ENCODE results near the gene IGSF21.
A peak's percentile ranks its signal among the peaks of the same experiment; 100 is the strongest.

Gene IGSF21

DNA sequence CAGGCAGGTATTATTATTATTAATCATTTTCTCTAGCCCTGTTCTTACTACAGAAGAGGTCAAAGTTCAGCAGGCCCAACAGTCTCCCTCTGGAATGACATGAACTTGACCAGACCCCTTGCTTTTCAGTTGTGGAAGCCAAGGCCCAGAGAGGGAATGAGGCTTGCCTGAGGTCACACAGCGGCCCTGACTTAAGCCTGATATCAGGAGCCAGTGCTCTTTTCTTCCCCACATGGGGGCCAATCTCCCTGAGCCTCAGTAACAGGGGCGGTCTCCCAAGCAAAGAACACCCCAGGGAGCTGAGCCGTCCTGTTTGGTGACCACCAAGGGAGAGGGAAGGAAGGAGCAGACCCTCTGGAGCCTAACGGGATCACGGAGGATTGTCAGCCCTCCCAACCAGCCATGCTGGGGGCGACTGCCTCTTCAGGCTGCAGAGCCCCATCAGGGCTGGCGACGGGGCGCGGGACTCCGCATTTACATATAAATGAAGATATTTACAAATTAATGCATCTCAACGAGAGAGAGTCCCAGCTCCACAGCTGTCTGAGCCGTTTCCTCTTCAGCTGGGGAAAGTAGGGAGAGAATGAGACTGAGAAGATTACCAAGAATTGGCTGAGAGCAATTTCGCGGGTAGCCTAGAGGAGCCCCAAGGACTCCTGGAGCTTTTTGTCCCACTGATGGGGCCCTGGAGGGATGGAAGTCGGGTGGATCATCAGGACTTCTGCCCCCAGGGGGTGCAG lies 187.0 kb downstream of the IGSF21 start:
- no peak for DNase-seq (ENCODE audit: low spot score)

DNA sequence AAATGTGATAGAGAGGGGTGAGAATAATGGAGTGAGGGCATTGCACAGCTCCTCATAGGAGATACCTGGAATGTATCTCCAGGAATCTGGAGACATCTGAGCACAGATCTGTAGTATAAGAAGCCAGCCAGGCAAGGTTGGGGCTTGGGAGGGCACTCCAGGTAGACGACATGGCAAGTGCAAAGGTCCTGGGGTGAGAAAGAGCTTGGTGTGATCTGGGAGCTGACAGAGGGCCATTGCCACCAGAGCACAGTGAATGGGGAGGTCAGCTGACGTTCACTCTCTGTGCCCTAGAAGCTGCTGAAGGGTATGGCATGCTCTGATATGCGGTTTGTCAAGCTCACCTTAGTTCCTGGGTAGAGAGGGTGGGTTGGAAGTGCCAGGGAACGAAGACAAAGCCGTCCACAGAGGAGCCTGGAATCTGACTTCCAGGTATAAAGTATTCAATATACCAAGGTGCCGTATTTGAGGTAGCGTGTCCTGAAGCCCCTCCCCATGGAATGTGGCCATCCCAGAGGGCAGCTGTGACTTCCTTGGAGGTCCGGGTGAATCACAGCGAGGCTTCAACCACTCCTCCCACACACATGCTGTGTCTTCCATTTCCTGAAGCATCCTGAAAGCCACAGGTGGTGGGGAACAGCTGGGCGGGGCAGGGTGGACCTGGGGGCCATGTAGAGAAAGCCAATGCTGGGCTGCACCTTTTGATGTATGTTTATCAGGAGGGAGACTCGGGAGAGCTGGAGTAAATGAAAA lies 190.5 kb downstream of the IGSF21 start:
- DNase-seq (ENCODE audit: low spot score) = no peak

DNA sequence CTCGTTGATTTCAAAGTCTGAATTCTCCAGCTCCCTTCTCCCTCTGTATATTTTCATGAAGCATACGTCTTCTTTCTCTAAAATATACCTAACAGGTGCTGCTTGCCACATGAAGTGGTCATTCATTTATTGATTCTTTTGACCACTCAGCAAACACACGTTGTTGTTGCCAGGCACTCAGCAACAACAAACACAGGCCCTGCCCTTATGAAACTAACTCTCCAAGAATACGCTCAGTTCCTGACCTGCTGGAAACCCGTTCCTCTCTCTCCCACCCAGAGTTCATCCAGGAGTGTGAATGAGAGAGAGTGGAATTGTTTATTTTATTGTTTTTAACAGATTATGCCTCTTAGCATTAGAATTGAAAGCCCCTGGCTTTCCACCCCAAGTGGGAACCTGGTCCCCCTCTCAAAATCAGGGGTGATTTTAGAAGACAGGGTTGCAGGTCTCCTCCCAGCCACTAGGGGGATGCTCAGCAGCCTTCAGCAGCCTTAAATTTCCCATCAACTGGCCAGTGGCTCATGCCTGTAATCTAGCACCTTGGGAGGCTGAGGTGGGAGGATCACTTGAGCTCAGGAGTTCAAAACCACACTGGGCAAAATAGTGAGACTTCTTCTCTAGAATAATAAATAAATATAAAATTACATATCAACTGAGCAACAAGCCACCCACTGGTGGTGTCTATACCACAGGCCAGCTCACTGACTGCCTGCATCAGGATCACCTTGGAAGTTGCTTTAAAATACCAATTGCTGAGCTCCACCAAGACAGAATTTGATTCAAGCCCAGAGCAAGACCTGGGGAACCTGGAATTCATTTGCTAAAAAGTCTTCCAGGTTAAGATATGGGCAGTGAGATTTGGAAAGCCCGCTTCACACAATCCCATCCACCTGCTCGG lies 192.1 kb downstream of the IGSF21 start:
- peak; percentile 19 for DNase-seq (ENCODE audit: low spot score)

DNA sequence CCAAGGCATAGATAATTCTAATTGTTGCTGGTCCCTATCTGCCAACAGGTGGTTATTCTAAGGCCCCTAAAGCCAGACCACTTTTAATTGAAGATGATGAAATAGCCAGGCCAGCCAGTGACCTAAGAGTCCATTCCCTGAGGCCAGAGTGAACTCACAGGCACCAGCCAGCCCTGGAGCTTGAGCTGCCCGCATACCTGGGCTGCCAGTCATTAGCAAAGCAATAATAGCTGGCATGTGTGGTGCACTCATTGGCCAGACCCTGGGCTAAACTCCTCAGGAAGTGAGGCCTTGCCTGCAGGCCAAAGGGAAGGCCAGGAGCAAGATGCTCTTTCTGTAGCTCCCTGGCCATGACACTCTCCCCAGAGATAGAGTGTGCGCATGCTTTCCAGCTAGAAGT lies 192.8 kb downstream of the IGSF21 start:
- DNase-seq (ENCODE audit: low spot score) = no peak

DNA sequence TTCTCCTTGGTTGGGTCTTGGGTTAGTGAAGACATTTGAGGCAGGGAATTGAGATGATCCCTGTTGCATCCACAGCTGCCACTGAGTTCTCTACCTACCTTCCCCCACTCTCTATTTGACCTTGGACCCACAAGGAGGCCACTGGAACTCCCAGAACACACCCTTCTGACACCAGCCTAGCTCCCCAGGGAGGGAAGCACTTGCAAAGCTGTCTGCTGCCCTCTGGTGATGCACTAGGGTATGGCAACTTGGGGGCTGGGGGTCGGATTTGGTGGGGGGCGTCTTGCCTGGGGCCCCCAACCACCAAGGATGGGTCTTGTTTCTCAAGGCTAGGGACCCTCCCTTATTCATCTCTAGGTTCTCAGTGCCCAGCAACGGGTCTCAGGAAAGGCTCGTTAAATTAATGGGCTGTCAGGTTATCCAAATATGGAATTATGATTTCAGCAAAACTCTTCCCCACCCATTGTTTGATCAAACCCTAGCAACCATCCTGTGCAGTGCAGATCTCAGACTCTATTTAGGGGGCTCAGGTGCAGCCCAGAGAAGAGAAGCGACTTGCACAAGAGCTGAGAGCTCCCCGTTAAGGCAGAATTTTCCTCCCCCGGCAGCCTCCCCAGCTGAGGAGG lies 195.3 kb downstream of the IGSF21 start:
- DNase-seq (ENCODE audit: low spot score) = no peak

DNA sequence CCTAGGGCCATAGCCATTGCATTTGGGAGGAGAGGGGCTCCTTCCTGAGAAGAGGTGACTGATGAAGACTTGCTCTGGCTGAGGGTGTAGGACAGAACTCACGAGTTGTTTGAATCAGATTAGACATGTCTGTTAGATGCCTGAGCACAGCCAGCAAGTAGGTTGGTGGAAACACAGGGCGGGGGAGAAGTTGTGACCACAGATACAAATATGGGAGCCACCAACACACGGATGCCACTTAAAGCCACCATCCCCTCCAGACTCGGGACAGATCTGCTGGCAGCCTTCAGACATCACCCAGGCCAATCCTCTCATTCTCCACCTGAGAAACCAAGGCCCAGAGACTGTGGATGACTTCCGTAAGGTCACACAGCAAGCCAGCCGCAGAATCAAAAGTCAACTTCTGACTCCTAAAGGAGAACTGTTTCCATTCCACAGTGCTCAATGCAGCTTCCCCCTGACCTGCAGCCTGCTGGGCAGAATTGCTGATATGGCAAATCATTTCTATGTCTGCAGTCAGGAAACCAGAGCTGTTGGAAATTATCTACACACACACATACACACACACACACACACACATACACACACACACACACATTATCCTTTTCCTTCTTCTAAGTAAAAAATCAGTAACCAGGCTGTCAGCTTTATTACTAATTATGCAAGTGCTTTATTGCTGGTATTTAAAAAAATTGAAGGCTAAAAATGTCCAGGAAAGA lies 196.7 kb downstream of the IGSF21 start:
- no peak for DNase-seq (ENCODE audit: low spot score)

DNA sequence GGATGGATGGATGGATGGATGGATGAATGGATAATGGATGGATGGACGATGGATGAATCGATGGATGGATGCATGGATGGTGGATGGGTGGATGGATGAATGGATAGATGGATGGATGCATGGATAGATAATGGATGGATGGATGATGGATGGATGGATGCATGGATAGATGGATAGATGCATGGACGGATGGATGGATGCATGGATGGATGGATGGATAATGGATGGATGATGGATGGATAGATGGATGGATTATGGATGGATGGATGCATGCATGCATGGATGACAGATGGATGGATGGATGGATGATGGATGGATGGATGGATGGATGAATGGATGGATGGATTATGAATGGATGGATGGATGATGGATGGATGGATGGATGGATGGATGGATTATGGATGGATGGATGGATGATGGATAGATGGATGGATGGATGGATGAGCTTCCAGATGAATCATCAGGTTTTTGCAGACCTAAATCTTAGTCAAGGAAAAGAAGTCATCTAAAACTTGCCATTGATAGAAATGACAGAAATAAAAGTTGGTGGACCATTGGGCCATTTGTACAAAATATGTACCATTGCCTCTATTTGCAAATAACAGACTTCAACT lies 197.7 kb downstream of the IGSF21 start:
- no peak for DNase-seq (ENCODE audit: low spot score)

DNA sequence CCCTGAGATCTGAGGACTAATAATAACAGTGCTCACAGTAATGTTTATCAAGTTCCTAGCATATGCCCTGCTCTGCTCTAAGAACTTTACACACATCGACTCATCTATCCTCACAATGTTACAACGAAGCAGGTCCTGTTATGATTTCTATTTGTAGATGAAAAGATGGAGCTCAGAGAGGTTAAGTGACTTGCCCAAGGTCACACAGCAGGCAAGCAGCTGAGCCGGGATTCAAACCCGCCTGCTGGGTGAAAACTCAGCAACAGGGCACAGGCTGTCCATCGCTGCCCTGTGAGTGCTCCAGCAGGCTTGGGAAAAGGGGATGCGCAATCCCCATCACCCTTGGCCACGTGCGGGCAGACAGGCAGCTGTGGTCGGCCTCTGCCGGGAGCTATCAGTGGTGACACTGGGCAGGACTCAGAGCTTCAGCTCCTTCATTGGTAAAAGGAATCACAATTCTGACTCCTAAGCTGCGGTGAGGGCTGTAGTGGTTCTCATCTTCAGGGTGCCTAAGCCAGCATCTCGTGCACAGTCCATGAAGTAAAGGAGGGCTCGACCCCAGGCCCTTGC lies 199.8 kb downstream of the IGSF21 start:
- DNase-seq (ENCODE audit: low spot score) = no peak

DNA sequence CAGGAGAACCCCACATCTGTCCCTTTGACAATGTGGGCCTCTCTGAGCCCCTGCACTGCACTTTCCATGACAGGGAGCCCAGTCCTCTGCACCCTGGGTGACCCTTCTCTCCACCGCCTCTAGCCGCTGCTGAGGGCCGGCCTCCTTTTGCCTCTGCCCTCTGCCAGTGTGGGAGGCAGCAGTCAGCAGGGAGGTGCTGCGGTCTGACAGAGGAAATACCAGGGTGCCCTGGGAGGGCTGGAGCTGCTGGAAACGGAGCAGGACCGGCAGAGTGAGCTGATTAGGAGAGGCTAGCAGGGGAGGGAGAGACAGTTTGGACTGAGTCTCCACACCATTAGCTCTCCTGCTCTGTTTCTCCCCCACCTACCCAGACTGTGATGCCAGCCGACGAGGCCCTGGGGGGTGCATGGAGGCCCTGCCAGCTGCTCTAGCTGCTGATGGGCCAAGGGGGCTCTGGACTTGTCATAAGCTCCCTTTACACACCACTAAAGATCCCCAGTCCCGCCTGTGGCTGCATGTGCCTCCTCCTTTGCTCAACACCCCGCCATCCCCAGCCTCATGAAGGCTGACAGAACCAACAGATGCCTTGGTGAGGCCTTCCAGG lies 202.1 kb downstream of the IGSF21 start:
- no peak for DNase-seq (ENCODE audit: low spot score)

DNA sequence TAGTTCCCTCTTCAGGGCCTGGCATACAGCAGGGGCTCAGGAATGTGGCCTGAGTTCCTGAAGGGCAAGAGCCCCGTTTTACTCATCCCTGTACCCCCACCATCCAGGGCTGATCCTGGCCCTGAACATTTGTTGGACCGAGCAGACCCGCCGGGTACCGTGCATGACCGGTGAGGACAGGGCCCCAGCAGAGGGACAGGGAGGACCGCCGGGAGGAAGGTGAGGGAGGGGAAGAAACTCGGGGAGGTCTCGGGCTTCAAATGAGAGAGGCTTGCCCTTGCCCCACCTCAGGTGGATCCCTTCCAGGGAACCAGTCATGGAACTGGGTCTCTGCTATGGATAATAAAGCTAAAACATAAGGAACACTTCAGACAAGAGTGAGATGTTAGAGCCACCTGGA lies 205.4 kb downstream of the IGSF21 start:
- DNase-seq (ENCODE audit: low spot score) = no peak

DNA sequence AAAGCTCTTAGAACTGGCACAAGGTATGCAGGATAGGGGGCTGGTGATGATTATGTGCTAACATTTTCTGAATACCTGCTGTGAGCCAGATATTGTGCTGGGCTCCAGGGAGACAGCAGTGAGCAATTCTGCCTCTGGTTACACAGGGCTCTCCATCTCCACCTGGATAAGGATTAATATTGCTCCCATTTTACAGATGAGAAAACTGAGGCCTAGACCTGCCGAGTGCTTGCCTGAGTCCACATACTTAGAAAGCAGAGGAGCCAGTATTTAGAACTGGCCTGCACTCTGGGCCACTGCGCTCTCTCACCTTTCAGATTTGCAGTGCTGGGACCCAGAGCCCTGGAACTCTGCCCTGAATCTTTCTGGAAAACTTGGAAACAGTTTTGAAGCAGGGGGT lies 205.9 kb downstream of the IGSF21 start:
- DNase-seq (ENCODE audit: low spot score) = no peak

DNA sequence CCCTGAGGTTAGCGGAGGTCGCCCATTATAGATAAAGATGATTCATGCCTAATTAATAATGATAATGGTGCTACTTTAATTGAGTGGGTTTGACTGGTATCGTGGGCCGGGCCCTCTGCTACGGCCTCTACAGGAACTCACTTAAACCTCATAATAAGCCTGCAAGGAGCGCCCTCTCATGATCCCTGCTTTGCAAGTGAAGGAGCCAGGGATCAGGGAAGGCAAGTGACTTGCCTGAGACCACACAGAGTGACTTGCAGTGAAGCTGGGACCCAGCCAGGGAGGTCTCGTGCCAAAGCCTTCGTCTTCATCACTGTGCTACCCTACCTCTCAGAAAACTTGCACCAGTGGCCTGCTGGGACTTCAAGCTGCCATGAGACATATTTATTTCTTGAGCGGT lies 206.8 kb downstream of the IGSF21 start:
- DNase-seq (ENCODE audit: low spot score) = no peak

DNA sequence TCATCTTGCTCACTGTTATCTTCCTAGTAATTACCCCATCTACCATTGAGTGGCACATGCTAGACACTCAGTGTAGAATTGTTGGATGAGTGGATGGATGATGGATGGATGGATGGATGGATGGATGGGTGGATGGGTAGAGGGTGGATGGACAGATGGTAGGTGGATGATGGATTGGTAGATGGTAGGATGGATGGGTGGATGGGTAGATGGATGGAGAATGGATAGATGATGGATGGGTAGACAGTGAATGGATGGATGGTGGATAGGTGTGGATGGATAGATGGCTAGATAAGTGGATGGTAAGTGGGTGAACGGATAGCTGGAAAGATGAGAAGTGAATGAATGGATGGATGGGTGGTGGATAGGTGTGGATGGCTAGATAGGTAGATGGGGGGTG lies 207.9 kb downstream of the IGSF21 start:
- DNase-seq (ENCODE audit: low spot score) = no peak

DNA sequence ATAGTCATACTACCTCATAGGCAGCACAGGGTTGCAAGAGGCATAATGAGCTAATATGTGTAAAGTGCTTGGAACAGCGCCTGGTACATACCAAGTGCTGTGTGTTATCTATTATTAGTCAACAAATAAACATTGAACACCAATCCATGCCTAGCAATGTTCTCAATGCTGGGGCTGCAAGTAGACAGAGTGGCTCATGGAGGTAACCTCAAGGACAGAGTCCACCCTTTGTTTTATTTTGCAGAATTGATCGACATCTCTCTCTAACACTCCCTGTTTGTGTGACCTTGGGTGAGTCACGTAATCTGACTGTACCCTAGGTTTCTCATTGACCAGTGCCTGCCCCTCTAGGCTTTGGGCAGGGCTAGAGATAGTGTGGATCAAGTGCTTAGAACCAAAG lies 209.2 kb downstream of the IGSF21 start:
- DNase-seq (ENCODE audit: low spot score) = no peak

DNA sequence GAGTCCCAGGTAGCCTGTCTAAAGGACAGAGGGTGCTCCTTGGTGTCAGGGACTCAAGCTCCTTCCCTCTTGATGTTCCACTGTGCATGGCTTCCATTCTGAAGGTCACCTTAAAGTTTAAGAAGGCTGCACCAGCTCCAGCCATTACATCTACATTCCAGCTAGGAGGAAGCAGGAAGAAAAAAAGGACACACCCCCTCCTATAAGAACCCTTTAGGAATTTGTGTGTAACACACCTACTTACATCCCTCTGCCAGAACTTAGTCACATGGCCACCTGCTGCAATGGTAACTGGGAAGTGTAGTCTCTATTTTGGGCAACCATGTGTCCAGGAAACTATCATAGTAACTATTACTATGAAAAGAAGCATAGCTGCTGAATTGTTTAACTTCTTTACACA lies 211.5 kb downstream of the IGSF21 start:
- no peak for DNase-seq (ENCODE audit: low spot score)

DNA sequence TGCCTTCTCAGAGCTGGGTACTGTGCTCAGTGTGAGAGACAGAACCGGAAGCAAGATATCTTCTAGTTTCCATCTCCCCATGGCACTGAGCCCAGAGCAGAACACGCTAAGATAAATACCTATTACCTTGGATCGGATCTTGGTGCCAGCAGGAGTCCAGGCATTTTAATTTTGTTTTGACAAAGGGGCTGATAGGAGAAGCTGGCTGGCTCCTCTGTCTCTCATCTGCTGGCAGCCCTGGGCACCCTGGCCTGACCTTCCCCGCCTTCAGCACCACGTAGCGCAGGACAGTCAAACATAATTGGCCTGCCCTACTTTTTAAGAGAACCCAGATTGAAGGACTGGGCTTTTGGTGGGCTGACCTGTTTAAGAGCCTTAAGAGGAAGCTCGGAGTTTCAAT lies 212.5 kb downstream of the IGSF21 start:
- DNase-seq (ENCODE audit: low spot score) = no peak

DNA sequence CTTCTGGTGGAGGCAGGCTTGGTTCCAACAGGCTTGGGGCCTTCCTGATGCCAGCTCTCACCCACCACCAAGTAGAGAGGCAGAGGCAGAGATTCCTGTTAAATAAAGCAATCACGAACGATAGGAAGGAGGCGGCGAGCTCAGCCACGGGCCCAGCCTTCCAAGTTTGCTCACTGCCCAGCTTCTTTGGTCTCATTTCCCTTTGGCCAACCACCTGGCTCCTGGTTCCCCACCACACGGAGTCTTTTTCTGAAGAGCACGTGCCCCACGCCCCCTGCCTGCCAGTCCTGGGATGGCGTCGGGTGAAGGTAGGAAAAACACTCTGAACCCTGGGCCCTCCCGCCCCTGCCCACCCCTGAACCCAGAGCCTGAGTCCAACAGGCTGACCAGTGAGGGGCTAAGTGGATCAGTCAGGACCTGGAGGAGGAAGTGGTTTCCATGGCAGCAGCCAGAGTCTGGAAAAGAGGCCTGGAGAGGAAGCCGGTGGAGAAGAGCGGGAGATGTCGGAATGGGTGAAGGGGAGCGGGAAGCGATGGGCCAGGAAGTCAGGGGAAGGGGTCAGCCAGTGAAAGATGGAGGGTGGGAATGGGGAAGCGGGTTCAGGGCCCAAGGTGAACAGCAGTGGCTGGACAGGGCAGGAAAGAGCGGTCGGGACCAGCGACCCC lies 214.9 kb downstream of the IGSF21 start:
- no peak for DNase-seq (ENCODE audit: low spot score)

DNA sequence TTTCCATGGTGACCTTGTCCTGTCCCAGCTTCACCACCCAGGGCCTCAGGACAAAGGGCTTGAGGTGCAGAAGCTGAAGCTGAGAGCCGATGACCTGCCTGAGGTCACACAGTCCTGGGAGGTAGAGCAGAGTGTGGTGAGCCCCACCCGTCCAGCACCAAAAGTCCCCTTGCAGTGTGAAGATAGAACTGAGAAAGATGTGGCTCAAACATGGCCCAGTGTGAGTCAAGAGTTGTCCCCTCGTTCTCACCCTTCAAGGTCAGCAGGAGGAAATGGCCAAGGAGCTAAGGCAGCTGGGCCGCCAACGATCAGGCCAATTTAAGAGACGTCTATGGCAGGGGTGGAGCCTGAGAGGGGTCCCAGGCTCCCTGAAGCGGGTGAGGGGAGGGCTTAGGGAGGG lies 215.7 kb downstream of the IGSF21 start:
- no peak for DNase-seq (ENCODE audit: low spot score)

DNA sequence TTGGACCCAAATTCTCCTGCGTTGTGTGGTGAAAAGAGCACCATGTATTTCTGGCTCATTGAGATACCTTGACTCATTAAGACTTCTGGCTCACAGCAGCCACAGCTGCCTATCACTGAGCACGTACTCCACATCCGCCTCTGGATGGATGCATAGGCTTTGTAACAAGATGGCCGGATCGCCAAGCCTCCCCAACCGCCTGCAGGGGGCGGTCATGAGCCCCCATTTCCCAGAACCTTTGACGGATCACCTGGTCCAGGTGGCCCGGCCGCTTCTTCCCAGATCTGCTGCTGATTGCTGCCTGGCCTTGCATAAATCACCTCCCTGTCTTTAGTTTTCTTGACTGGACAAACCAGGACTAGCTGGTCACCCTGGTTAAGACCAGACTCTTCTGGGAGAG lies 216.6 kb downstream of the IGSF21 start:
- no peak for DNase-seq (ENCODE audit: low spot score)
